H1 (cell line): ENCODE measurements around the gene RCAN3. TPM values are rescaled to one million over a fixed set of nuclear protein-coding genes. Genes with fewer than 3 reads are reported as not detected.

Experiments
- TAF7 ChIP-seq: optimal IDR thresholded peaks from 2 replicates; pipeline ENCODE3; 2011; ENCODE audit warnings: low read depth, mild to moderate bottlenecking, inconsistent platforms, low read length, moderate library complexity, borderline replicate concordance
- TBP ChIP-seq: IDR thresholded peaks from 2 replicates; pipeline ENCODE4 v1.6.1; 2011; ENCODE audit warnings: low read depth, low read length, improper control_type of control experiment
- polyA plus RNA-seq, 7 experiments: library from polyadenylated mRNA; depleted of rRNA in 3 of 7; stranded (reverse) in 5 of 7; unstranded in 2 of 7; fragments of >200 nt in 5 of 7; fragments of 200-250 nt in 2 of 7; gene quantifications; 1 replicate in 5 of 7; 2 replicates in 1 of 7; 4 replicates in 1 of 7; pipeline versions ENCODE4 v1.2.1 to v1.2.3, GENCODE V29; 2011 to 2013; ENCODE audit warnings: missing spikeins in 2 of 7, mixed read lengths in 2 of 7
- total RNA-seq: library from RNA; stranded (reverse); fragmentation: NEBNext Ultra II Directional; extraction: Animal tissue kit (Norgen Biotek cat#: 25700); gene quantifications from 2 replicates; pipeline ENCODE4 v1.2.1, GENCODE V29; 2021

The RCAN3 gene
- total and polyA plus RNA-seq, 2 of the 8 experiments (the other 6 are each of a cell fraction or from before 2014, with no cell fraction given), result 5.6 to 16.6 TPM

DNA sequence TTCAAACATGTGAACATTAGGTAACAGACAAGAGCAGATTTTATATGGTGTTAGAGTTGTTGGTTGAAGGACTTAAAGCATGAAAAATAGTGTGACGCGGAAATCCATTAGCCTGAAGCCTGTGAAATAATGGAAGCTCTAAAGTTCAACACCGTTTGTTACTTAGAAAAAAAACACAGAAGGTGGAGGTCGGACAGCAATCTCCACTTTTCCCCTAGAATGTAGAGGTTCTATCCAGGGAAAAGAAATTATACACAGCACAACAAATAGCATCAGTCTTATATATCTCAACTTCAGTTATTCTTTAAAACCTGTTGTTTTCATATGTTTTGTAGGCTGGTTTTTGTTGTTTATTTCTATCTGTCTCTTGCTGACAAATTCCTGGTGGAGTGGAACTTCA lies 1.9 kb downstream of the RCAN3 start (continued):
- TF ChIP-seq TAF7, result no peak
- no peak for TF ChIP-seq TBP
